COLO829 (cell line): ENCODE measurements around the gene PLEKHA6.

ENCODE experiments used
- DNase-seq: peaks from one replicate; pipeline ENCODE4 v3.0.0; 2012; ENCODE audit warnings: low spot score

Gene PLEKHA6

GRCh38 chr1:204213668-204214662 lies 145.8 kb downstream of the PLEKHA6 start, which contains the start of gene GOLT1A:
Gene GOLT1A, minus strand, starts transcription at chr1:204213988. Its CDS starts 82 bp downstream, at chr1:204213906.
- peak; percentile 70 for DNase-seq

GRCh38 chr1:204212715-204213114 lies 147.0 kb downstream of the PLEKHA6 start:
- no peak for DNase-seq

- DNase-seq, result no peak
These were observed 148.7 kb downstream of the PLEKHA6 start for GRCh38 chr1:204211046-204211445.

GRCh38 chr1:204207136-204207616 lies 152.6 kb downstream of the PLEKHA6 start:
- DNase-seq, result peak; percentile 71

GRCh38 chr1:204206121-204206520 lies 153.6 kb downstream of the PLEKHA6 start:
- peak; percentile 25 for DNase-seq

GRCh38 chr1:204205486-204205885 lies 154.2 kb downstream of the PLEKHA6 start:
- no peak for DNase-seq

GRCh38 chr1:204204944-204205343 lies 154.8 kb downstream of the PLEKHA6 start:
- DNase-seq, result no peak

- no peak for DNase-seq
These were observed 156.4 kb downstream of the PLEKHA6 start for GRCh38 chr1:204203206-204203767.

- DNase-seq, result no peak
These were observed 157.2 kb downstream of the PLEKHA6 start for GRCh38 chr1:204202481-204202880.

- DNase-seq, result no peak
These were observed 158.2 kb downstream of the PLEKHA6 start for GRCh38 chr1:204201348-204202040.

GRCh38 chr1:204199579-204199978 lies 160.2 kb downstream of the PLEKHA6 start:
- DNase-seq, result no peak

- DNase-seq, result no peak
These were observed 161.1 kb downstream of the PLEKHA6 start for GRCh38 chr1:204198348-204199340.

- no peak for DNase-seq
These were observed 162.7 kb downstream of the PLEKHA6 start for GRCh38 chr1:204197068-204197467.

- no peak for DNase-seq
These were observed 163.5 kb downstream of the PLEKHA6 start, which contains the start of gene KISS1 for GRCh38 chr1:204196068-204196795. Gene KISS1, minus strand, starts transcription at chr1:204196491. Its CDS starts 3,615 bp downstream, at chr1:204192876.

- DNase-seq, result no peak
These were observed 165.0 kb downstream of the PLEKHA6 start for GRCh38 chr1:204194771-204195170.

GRCh38 chr1:204194080-204194479 lies 165.6 kb downstream of the PLEKHA6 start:
- DNase-seq, result no peak

GRCh38 chr1:204192589-204193352 lies 167.0 kb downstream of the PLEKHA6 start:
- no peak for DNase-seq

- no peak for DNase-seq
These were observed 167.7 kb downstream of the PLEKHA6 start for GRCh38 chr1:204192046-204192445.

GRCh38 chr1:204191456-204191855 lies 168.3 kb downstream of the PLEKHA6 start:
- no peak for DNase-seq
